Tongue (tissue), 2 donors: Measurements from ENCODE around the gene PXK. TPM values are rescaled to one million over a fixed set of nuclear protein-coding genes. Genes with fewer than 3 reads are reported as not detected.

ENCODE experiments used
- DNase-seq: peaks from one replicate; pipeline ENCODE4 v3.0.0-alpha.2; 2015
- total RNA-seq: library from RNA; depleted of rRNA; stranded (reverse); fragments of >200 nt; gene quantifications from one replicate; pipeline ENCODE4 v1.2.3, GENCODE V29; 2014

Gene PXK
- total RNA-seq, 1 donor from 2014 or later: 27.8 TPM

- no peak for DNase-seq
Measured at GRCh38 chr3:58347984-58348383, 15.3 kb downstream of the PXK start.

- DNase-seq: no peak
Measured at GRCh38 chr3:58349792-58350626, 17.3 kb downstream of the PXK start.

- no peak for DNase-seq
Measured at GRCh38 chr3:58350627-58351013, 17.9 kb downstream of the PXK start.

DNA sequence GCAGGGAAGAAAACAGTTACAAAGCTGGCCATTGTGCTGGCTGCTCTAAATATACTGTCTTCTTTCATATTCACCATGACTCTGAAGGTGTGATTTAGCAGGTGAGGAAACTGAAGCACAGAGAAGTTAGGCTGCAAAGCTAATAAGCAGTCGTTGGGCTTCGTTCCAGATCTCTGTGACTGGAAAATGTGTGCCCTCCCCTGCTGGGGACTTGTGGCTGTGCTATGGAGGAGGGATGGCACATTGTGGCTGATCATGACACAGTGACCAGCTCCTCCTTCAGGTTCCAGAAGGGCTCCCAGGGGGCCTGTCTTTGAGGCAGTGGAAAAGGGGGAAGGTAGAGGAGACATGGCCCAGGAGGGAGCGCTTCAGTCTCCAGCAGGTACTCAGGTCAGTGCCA lies 19.2 kb downstream of the PXK start:
- no peak for DNase-seq

DNA sequence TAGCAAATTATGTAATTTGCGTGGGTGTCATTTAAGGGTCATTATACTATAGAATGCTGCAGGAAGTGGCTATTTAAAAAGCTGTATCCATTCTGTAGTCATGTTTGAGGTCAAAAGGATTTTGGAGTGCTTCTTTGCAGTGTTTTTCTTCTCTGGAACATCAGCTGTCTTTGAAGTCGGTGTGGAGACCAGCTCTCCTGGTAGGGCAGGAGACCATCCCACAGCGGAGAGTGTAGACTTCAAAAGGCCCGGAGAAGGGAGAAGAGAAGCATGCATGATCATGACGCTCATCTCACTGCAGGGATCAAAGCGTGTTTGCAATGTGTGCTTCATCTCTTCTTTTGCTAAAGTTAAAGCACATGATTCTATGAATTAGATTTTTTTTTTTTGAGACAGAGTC lies 19.9 kb downstream of the PXK start:
- no peak for DNase-seq

- DNase-seq: no peak
Measured at GRCh38 chr3:58353722-58354553, 21.2 kb downstream of the PXK start.

DNA sequence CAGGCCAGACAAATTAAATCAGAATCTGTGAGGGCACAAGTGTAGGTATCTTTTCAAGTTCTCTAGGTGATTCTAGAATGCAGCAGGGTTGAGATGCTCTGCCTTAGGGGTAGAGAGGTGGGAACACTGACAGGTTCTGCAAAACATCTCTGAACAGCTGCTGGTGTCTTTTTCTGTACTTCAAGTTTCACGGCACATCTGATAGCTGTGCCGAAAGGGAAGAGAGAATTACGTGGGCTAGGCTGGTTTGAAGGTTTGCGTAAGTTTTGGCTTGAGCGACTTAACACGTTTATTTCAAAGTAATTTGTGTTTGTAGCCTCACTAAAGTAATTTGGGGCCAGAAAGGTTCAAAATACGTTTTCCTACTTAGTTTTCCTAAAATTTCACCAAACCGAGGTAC lies 22.5 kb downstream of the PXK start:
- DNase-seq: peak; percentile 33

GRCh38 chr3:58356054-58356453 lies 23.4 kb downstream of the PXK start:
- no peak for DNase-seq

DNA sequence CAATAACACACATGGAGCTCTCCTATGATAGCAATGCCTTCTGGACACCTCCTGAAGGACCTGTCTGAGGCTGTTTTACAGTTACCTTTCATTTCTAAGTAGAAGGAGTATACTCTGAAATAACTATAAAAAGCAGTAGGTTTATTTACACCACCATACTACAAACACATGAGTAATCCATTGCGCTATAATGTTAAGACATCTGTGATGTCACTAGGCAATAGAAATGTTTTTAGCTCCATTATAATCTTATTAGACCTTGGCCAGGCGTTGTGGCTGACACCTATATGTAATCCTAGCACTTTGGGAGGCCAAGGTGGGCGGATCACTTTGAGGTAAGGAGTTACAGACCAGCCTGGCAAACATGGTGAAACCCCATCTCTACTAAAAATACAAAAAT lies 24.7 kb downstream of the PXK start:
- DNase-seq: no peak

DNA sequence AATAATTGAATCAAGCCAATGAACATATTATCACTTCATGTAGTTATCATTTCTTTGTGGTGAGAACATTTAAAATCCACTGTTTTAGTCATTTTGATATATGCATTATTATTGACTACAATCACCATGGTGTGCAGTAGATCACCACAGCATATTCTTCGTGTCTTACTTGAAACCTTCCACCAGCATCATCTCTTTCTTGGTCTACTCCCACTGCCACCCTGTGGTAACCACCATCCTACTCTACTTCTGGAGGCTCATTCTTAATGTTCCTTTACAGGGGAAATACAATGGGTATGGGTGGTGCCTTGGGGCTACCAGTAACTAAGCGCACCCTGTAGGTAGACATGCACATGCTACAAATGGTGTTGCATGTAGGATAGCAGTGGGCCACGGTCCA lies 25.4 kb downstream of the PXK start:
- DNase-seq: no peak

GRCh38 chr3:58358808-58359207 lies 26.1 kb downstream of the PXK start:
- peak; percentile 32 for DNase-seq

- no peak for DNase-seq
Measured at GRCh38 chr3:58359621-58360020, 26.9 kb downstream of the PXK start.

- no peak for DNase-seq
Measured at GRCh38 chr3:58361866-58362265, 29.2 kb downstream of the PXK start.

DNA sequence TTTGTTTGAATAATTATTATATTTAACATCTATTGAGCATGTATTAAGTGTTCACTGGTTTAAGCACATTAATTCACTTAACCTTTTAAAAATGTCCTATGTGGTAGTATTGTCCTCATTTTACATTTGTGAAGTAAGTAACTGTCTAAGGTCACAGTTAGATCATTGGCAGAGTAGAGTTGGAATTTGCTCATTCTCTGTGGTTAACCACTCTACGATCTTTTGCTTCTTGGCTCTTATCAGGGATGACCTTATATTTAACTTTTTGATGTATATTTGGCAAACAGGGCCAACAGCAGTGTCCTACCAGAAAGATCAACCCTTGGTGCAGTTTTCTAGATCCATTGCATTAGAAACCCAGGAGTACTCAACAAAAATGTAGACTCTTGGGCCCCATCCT lies 34.0 kb downstream of the PXK start:
- DNase-seq: no peak

DNA sequence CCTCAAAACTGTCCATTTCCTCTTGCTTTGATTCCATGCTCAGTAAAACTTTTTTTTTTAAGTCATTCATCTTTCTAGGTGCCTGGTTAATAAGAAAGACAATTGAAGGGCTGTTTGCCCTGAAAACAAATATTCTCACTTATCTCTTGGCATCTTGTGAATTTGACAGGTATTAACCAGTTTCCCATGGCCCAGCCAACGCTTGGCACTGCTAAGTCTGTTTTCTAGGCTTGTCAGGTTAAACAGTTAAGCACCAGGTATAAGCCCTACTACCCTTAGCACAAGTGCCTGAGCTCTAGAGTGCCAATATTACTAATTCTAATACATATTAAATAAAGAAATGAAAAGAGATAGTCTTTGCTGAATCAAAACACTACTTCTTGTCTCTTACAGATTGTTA lies 36.3 kb downstream of the PXK start:
- no peak for DNase-seq

- DNase-seq: no peak
Measured at GRCh38 chr3:58369876-58370275, 37.2 kb downstream of the PXK start.

- no peak for DNase-seq
Measured at GRCh38 chr3:58370407-58370806, 37.7 kb downstream of the PXK start.

GRCh38 chr3:58371754-58372153 lies 39.1 kb downstream of the PXK start:
- DNase-seq: peak; percentile 57

- no peak for DNase-seq
Measured at GRCh38 chr3:58375254-58375653, 42.6 kb downstream of the PXK start.

DNA sequence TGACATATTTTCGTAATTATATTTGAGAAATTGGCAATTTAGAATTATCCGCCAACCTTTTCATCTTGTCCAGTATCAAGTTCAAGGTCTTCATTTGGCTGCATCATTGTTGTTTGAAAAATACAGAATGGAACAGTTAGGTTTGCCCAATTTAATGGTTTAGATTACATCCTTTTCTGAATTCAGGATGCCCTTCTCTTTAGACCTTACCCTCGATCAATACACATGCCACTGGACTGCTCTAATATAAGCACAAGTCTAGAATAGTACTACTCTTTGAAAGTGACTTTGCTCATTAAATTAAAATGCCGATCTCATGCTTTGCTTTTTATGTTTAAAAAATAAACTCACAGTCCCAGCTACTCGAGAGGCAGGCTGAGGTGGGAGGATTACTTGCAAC lies 44.5 kb downstream of the PXK start:
- no peak for DNase-seq

GRCh38 chr3:58377750-58378149 lies 45.1 kb downstream of the PXK start:
- no peak for DNase-seq

GRCh38 chr3:58379351-58380073 lies 46.8 kb downstream of the PXK start:
- DNase-seq: no peak

DNA sequence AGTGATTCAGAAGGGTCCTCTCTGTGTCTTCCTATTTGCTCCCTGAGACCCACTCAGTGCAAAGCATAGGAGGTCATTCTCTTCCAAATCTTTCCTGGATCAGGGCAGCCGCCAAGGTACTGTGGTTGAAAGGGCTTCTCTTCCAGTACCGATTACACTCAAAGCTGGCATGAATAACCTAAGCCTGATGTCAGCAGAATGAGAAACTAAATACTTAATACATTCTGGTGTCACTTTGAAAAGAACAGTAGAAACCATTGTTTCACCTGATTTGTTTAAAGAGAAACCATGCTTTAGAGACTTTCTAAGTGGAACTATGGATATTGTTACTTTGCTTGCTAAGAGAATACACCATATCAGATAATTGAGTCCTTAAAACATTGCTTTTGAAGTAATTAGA lies 50.8 kb downstream of the PXK start:
- no peak for DNase-seq
